ENCODE data around the gene TEX36.

Gene TEX36

DNA sequence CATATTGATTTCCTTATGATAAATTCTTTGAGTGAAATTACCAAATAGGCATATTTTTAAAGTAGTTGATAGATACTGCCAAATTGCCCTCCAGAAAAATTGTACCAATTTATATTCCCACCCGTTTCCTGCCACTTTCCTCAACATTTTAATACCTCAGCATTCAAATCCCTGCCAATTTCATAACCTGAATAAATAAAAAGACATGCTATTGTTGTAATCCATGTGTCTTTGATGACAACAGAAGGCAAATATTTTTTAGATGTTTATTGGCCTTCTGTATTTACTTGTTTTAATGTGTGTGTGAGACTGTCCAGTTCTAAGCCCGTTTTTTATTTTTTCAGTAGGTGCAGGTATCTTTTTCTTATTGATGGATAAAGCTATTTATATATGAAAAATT lies 71.7 kb downstream of the TEX36 start:
- peaks cover 7% of the 10 kb centered on the region for H3K4me1 ChIP-seq (ENCODE audit: control insufficient read depth, insufficient read depth, low read length)
- H3K27ac ChIP-seq (ENCODE audit: low read length), result no peak overlapping the region
- H3K9ac ChIP-seq (ENCODE audit: low read length in 2 of 2), result no peak overlapping the region
- no peaks in the 10 kb centered on the region for H3K27me3 ChIP-seq (ENCODE audit: control insufficient read depth in 1 of 2, insufficient read depth in 2 of 2, low read length in 2 of 2)
- no peaks in the 10 kb centered on the region for H3K9me3 ChIP-seq (ENCODE audit: control insufficient read depth in 2 of 2, low read length in 2 of 2)
- H3K4me3 ChIP-seq (ENCODE audit: low read length in 2 of 2), result no peak overlapping the region
- H3K36me3 ChIP-seq (ENCODE audit: control insufficient read depth in 2 of 2, insufficient read depth in 2 of 2, low read length in 2 of 2), result no peaks in the 10 kb centered on the region

DNA sequence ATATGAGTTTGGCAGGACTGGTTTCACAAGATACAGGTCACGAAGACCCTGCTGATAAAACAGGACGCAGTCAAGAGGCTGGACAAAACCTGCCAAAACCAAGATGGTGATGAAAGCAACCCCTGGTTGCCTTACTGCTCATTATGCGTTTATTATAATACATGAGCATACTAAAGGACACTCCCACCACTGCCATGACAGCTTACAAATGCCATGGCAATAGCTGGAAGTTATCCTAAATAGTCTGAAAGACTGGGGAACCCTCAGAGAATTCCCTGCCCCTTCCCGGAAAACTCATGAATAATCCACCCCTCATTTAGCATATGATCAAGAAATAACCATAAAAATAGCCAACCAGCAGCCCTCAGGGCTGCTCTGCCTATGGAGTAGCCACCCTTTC lies 73.1 kb downstream of the TEX36 start:
- H3K9me3 ChIP-seq (ENCODE audit: control insufficient read depth in 2 of 2, low read length in 2 of 2), result no peaks in the 10 kb centered on the region
- H3K27ac ChIP-seq (ENCODE audit: low read length), result no peak overlapping the region
- H3K36me3 ChIP-seq (ENCODE audit: control insufficient read depth in 2 of 2, insufficient read depth in 2 of 2, low read length in 2 of 2), result no peaks in the 10 kb centered on the region
- no peak overlapping the region for H3K9ac ChIP-seq (ENCODE audit: low read length in 2 of 2)
- H3K27me3 ChIP-seq (ENCODE audit: control insufficient read depth in 1 of 2, insufficient read depth in 2 of 2, low read length in 2 of 2), result no peaks in the 10 kb centered on the region
- H3K4me3 ChIP-seq (ENCODE audit: low read length in 2 of 2), result no peak overlapping the region
- peaks cover 17% of the 10 kb centered on the region for H3K4me1 ChIP-seq (ENCODE audit: control insufficient read depth, insufficient read depth, low read length)

DNA sequence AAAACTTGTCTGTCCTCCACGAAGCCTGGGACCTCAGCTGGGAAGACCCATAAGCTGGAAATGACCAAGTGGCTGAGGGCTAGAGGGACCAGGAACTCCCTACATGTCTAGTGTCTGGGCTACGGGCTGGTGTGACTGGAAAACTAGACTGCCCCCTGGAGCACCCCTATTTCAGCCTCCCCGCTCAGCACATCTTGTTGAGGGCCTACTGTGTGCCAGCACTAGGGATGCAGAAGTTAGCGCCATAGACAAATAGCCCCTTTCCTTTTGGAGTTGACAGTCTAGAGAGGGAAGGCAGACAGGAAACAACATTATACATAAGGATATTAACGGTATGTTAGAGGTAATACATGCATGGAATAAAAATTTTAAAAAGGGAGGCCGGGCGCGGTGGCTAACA lies 74.5 kb downstream of the TEX36 start:
- no peaks in the 10 kb centered on the region for H3K27me3 ChIP-seq (ENCODE audit: control insufficient read depth in 1 of 2, insufficient read depth in 2 of 2, low read length in 2 of 2)

GRCh38 chr10:125607689-125608290 lies 75.2 kb downstream of the TEX36 start:
- Histone ChIP-seq H3K9me3 (ENCODE audit: control insufficient read depth in 2 of 2, low read length in 2 of 2) (no peaks in the 10 kb centered on the region), H3K27me3 (ENCODE audit: control insufficient read depth in 1 of 2, insufficient read depth in 2 of 2, low read length in 2 of 2) (no peaks in the 10 kb centered on the region), H3K36me3 (ENCODE audit: control insufficient read depth in 2 of 2, insufficient read depth in 2 of 2, low read length in 2 of 2) (no peaks in the 10 kb centered on the region), H3K9ac (ENCODE audit: low read length in 2 of 2) (no peak overlapping the region), H3K4me3 (ENCODE audit: low read length in 2 of 2) (no peak overlapping the region), H3K27ac (ENCODE audit: low read length) (peak overlapping the region; percentile 56), H3K4me1 (ENCODE audit: control insufficient read depth, insufficient read depth, low read length) (peaks cover 24% of the 10 kb centered on the region)

More for the DNA sequence above, 74.5 kb downstream of the TEX36 start:
- peaks cover 22% of the 10 kb centered on the region for H3K4me1 ChIP-seq (ENCODE audit: control insufficient read depth, insufficient read depth, low read length)
- no peak overlapping the region for H3K9ac ChIP-seq (ENCODE audit: low read length in 2 of 2)
- H3K27ac ChIP-seq (ENCODE audit: low read length), result no peak overlapping the region
- H3K4me3 ChIP-seq (ENCODE audit: low read length in 2 of 2), result no peak overlapping the region
- no peaks in the 10 kb centered on the region for H3K9me3 ChIP-seq (ENCODE audit: control insufficient read depth in 2 of 2, low read length in 2 of 2)
- H3K36me3 ChIP-seq (ENCODE audit: control insufficient read depth in 2 of 2, insufficient read depth in 2 of 2, low read length in 2 of 2), result no peaks in the 10 kb centered on the region

- Histone ChIP-seq H3K27me3 (ENCODE audit: control insufficient read depth in 1 of 2, insufficient read depth in 2 of 2, low read length in 2 of 2) (no peaks in the 10 kb centered on the region), H3K4me1 (ENCODE audit: control insufficient read depth, insufficient read depth, low read length) (peaks cover 24% of the 10 kb centered on the region), H3K9ac (ENCODE audit: low read length in 2 of 2) (no peak overlapping the region), H3K27ac (ENCODE audit: low read length) (peak overlapping the region; percentile 56), H3K36me3 (ENCODE audit: control insufficient read depth in 2 of 2, insufficient read depth in 2 of 2, low read length in 2 of 2) (no peaks in the 10 kb centered on the region), H3K4me3 (ENCODE audit: low read length in 2 of 2) (no peak overlapping the region), H3K9me3 (ENCODE audit: control insufficient read depth in 2 of 2, low read length in 2 of 2) (no peaks in the 10 kb centered on the region)
Observed at GRCh38 chr10:125606414-125607010, 76.5 kb downstream of the TEX36 start.
